Measurements from ENCODE around the gene GRHPR.

GRCh38 chr9:37381094-37381741 lies 41.3 kb upstream of the GRHPR start:
- TF ChIP-seq CTCF (IDR thresholded peaks at IDR 0.05) (no peak), POLR2A (IDR thresholded peaks at IDR 0.05) (no peak), EP300 (IDR thresholded peaks at IDR 0.05) (no peak)

Measured in suprapubic skin (tissue), 3 donors.